Neural cell (in vitro differentiated cells): ENCODE results near the gene DHTKD1. TPM values are rescaled to one million over a fixed set of nuclear protein-coding genes. Genes with fewer than 3 reads are reported as not detected.

ENCODE experiments used
- H2AFZ ChIP-seq: fragments of 200-600, 300-800 bp; sonication (generic), shearing (Covaris generic); 2 replicates; pipeline ENCODE4 v1.6.0; 2014; ENCODE audit warnings: low read depth, mild to moderate bottlenecking, antibody characterized with exemption, low read length, moderate library complexity
- H3F3A ChIP-seq: fragments of 200-600 bp; shearing (Covaris generic); 2 replicates; pipeline ENCODE4 v1.6.1; 2016; ENCODE audit warnings: mild to moderate bottlenecking, moderate library complexity, mixed read lengths, antibody characterized with exemption, low read length; ENCODE audit not compliant: insufficient read depth, poor library complexity, severe bottlenecking
- H3K27ac ChIP-seq: fragments of 200-600, 300-800 bp; sonication (generic), shearing (Covaris generic); 2 replicates; pipeline ENCODE4 v1.5.1; 2014; ENCODE audit warnings: mild to moderate bottlenecking, low read length, moderate library complexity
- H3K27me3 ChIP-seq: fragments of 300-800, 200-600 bp; sonication (generic), shearing (Covaris generic); 2 replicates; pipeline ENCODE4 v1.6.0; 2014; ENCODE audit warnings: mild to moderate bottlenecking, low read depth, low read length, moderate library complexity; ENCODE audit not compliant: insufficient read depth
- H3K36me3 ChIP-seq: fragments of 300-800, 200-600 bp; sonication (generic), shearing (Covaris generic); 2 replicates; pipeline ENCODE4 v1.5.1; 2014; ENCODE audit warnings: mild to moderate bottlenecking, antibody characterized with exemption, low read length, moderate library complexity; ENCODE audit not compliant: insufficient read depth
- H3K4me2 ChIP-seq: fragments of 300-800, 200-600 bp; sonication (generic), shearing (Covaris generic); 2 replicates; pipeline ENCODE4 v1.6.0; 2014; ENCODE audit warnings: mild to moderate bottlenecking, low read length
- H3K4me3 ChIP-seq: fragments of 300-800, 200-600 bp; sonication (generic), shearing (Covaris generic); 2 replicates; pipeline ENCODE4 v1.5.1; 2014; ENCODE audit warnings: mild to moderate bottlenecking, low read length, moderate library complexity
- H3K79me2 ChIP-seq: fragments of 200-600 bp; shearing (Covaris generic); replicated peaks from 2 replicates; pipeline ENCODE4 v1.6.0; 2014; ENCODE audit warnings: mild to moderate bottlenecking, low read length, moderate library complexity; ENCODE audit not compliant: insufficient read depth
- H3K9ac ChIP-seq: fragments of 300-800, 200-600 bp; sonication (generic), shearing (Covaris generic); 2 replicates; pipeline ENCODE4 v1.6.1; 2016; ENCODE audit warnings: mild to moderate bottlenecking, low read length, mixed read lengths
- H3K9me2 ChIP-seq: fragments of 200-600 bp; shearing (Covaris generic); 2 replicates; pipeline ENCODE4 v1.6.1; 2016; ENCODE audit warnings: mild to moderate bottlenecking, low read length, mixed read lengths; ENCODE audit not compliant: insufficient read depth
- H3K9me3 ChIP-seq: fragments of 200-600, 300-800 bp; sonication (generic), shearing (Covaris generic); 2 replicates; pipeline ENCODE4 v1.6.1; 2016; ENCODE audit warnings: mild to moderate bottlenecking, mixed run types, low read length, moderate library complexity, mixed read lengths
- H4K20me1 ChIP-seq: fragments of 200-600 bp; shearing (Covaris generic); 2 replicates; pipeline ENCODE4 v1.6.1; 2016; ENCODE audit warnings: mild to moderate bottlenecking, mixed run types; ENCODE audit not compliant: insufficient read depth
- CTCF ChIP-seq: fragments of 450-650 bp; IDR thresholded peaks from 2 replicates; pipeline ENCODE4 v1.5.1; 2014; ENCODE audit warnings: antibody characterized with exemption, mild to moderate bottlenecking, moderate library complexity; ENCODE audit not compliant: poor library complexity, severe bottlenecking
- EP300 ChIP-seq: fragments of 450-650 bp; conservative IDR thresholded peaks from 2 replicates; pipeline ENCODE4 v1.6.1; 2014; ENCODE audit warnings: antibody characterized with exemption, mild to moderate bottlenecking, moderate library complexity; ENCODE audit not compliant: poor library complexity, severe bottlenecking
- EZH2 ChIP-seq: fragments of 200-600, 300-800 bp; shearing (Covaris generic), sonication (generic); IDR thresholded peaks from 2 replicates; pipeline ENCODE4 v1.6.1; 2014; ENCODE audit warnings: antibody characterized with exemption, low read length, borderline replicate concordance, mild to moderate bottlenecking; ENCODE audit not compliant: insufficient read depth, poor library complexity, severe bottlenecking
- MXI1 ChIP-seq: fragments of 450-650 bp; conservative IDR thresholded peaks from 2 replicates; pipeline ENCODE4 v1.6.1; 2014; ENCODE audit warnings: antibody characterized with exemption, mild to moderate bottlenecking; ENCODE audit not compliant: poor library complexity, severe bottlenecking
- POLR2AphosphoS5 ChIP-seq: IDR thresholded peaks from 2 replicates; pipeline ENCODE4 v1.6.1; 2012
- RAD21 ChIP-seq: fragments of 450-650 bp; conservative IDR thresholded peaks from 2 replicates; pipeline ENCODE4 v1.6.1; 2014; ENCODE audit warnings: antibody characterized with exemption, mild to moderate bottlenecking, moderate library complexity
- SMC3 ChIP-seq: fragments of 450-650 bp; conservative IDR thresholded peaks from 2 replicates; pipeline ENCODE4 v1.6.1; 2014; ENCODE audit warnings: antibody characterized with exemption, mild to moderate bottlenecking, moderate library complexity; ENCODE audit not compliant: poor library complexity
- TAF1 ChIP-seq: IDR thresholded peaks from 2 replicates; pipeline ENCODE4 v1.6.1; 2012; ENCODE audit warnings: low read depth
- polyA plus RNA-seq: library from polyadenylated mRNA; depleted of rRNA; stranded (reverse); fragments of >200 nt; gene quantifications from 2 replicates; pipeline ENCODE4 v1.2.3, GENCODE V29; 2014
- TF ChIP-seq, protein P1 (sequence below): IDR thresholded peaks from 2 replicates; pipeline ENCODE4 v1.6.1; 2012; ENCODE audit warnings: borderline replicate concordance

The DHTKD1 gene
- polyA plus RNA-seq, 1 donor from 2014 or later = 24.0 TPM

DNA sequence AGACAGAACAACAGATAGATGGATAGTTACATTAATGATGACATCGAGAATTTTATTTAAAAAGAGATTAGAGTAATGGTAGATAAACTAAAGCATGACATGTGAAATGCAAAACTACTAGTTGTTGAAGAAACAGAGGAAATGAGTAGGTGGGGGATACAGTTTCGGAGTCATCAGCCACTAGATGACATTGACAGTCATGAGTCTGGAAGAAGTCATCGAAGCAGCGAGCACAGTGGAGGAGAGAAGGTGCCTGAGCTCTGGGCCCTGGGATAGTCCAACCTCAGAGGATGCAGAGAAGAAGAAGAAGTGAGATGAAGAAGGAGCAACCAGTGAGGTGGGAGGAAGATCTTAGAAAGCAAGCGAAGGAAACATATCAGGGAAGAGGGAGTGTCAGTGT lies 40.5 kb downstream of the DHTKD1 start:
- H3K27ac ChIP-seq = no peak overlapping the region
- H4K20me1 ChIP-seq = no peaks in the 10 kb centered on the region
- H3K4me2 ChIP-seq = no peak overlapping the region
- no peak for TF ChIP-seq TAF1
- TF ChIP-seq EZH2 = no peak
- TF ChIP-seq POLR2AphosphoS5 = no peak
- TF ChIP-seq MXI1 = no peak
- TF ChIP-seq, protein P1, sequence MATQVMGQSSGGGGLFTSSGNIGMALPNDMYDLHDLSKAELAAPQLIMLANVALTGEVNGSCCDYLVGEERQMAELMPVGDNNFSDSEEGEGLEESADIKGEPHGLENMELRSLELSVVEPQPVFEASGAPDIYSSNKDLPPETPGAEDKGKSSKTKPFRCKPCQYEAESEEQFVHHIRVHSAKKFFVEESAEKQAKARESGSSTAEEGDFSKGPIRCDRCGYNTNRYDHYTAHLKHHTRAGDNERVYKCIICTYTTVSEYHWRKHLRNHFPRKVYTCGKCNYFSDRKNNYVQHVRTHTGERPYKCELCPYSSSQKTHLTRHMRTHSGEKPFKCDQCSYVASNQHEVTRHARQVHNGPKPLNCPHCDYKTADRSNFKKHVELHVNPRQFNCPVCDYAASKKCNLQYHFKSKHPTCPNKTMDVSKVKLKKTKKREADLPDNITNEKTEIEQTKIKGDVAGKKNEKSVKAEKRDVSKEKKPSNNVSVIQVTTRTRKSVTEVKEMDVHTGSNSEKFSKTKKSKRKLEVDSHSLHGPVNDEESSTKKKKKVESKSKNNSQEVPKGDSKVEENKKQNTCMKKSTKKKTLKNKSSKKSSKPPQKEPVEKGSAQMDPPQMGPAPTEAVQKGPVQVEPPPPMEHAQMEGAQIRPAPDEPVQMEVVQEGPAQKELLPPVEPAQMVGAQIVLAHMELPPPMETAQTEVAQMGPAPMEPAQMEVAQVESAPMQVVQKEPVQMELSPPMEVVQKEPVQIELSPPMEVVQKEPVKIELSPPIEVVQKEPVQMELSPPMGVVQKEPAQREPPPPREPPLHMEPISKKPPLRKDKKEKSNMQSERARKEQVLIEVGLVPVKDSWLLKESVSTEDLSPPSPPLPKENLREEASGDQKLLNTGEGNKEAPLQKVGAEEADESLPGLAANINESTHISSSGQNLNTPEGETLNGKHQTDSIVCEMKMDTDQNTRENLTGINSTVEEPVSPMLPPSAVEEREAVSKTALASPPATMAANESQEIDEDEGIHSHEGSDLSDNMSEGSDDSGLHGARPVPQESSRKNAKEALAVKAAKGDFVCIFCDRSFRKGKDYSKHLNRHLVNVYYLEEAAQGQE = no peak
- no peak for TF ChIP-seq SMC3
- TF ChIP-seq RAD21 = no peak
- TF ChIP-seq EP300 = no peak
- TF ChIP-seq CTCF = no peak
- no peaks in the 10 kb centered on the region for H3F3A ChIP-seq
- H3K9me3 ChIP-seq = no peaks in the 10 kb centered on the region
- no peak overlapping the region for H2AFZ ChIP-seq
- no peaks in the 10 kb centered on the region for H3K9me2 ChIP-seq
- no peak overlapping the region for H3K9ac ChIP-seq
- no peak overlapping the region for H3K4me3 ChIP-seq
- no peaks in the 10 kb centered on the region for H3K27me3 ChIP-seq
- no peaks in the 10 kb centered on the region for H3K79me2 ChIP-seq
- no peaks in the 10 kb centered on the region for H3K36me3 ChIP-seq

DNA sequence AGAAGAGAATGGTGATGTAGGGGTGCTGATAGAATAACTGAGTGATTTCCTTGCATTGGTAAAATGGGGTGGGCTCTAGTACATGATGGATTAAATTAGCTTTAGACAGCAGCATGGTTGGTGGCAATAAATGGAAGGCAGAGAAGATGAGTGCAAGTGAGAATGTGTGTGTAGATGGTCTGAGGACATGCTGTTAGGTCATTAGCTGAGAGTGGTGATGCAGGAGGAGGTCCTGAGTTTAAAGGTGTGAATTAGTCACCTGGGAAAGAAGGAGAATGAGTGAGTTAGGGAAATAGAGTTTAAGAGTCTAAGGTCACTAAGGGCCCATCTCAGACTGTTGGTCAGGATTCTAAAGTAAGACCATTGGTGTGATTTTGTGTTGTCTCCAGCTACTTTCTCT lies 42.8 kb downstream of the DHTKD1 start:
- no peaks in the 10 kb centered on the region for H3K9me2 ChIP-seq
- H3K36me3 ChIP-seq = no peaks in the 10 kb centered on the region
- no peaks in the 10 kb centered on the region for H4K20me1 ChIP-seq
- no peak overlapping the region for H3K27ac ChIP-seq
- H2AFZ ChIP-seq = no peak overlapping the region
- no peaks in the 10 kb centered on the region for H3F3A ChIP-seq
- TF ChIP-seq, protein P1 = no peak
- TF ChIP-seq CTCF = no peak
- TF ChIP-seq TAF1 = no peak
- no peak for TF ChIP-seq EZH2
- no peak for TF ChIP-seq MXI1
- no peak for TF ChIP-seq POLR2AphosphoS5
- no peak for TF ChIP-seq EP300
- TF ChIP-seq SMC3 = no peak
- no peak for TF ChIP-seq RAD21
- H3K4me3 ChIP-seq = no peak overlapping the region
- H3K9me3 ChIP-seq = no peaks in the 10 kb centered on the region
- H3K9ac ChIP-seq = no peak overlapping the region
- no peaks in the 10 kb centered on the region for H3K79me2 ChIP-seq
- no peak overlapping the region for H3K4me2 ChIP-seq
- no peaks in the 10 kb centered on the region for H3K27me3 ChIP-seq
